ENCODE results near the gene MICAL3.

- TF ChIP-seq POLR2AphosphoS5 (IDR thresholded peaks at IDR 0.05): no peak
- TF ChIP-seq POLR2A (IDR thresholded peaks at IDR 0.05): no peak
- TF ChIP-seq, protein P1, sequence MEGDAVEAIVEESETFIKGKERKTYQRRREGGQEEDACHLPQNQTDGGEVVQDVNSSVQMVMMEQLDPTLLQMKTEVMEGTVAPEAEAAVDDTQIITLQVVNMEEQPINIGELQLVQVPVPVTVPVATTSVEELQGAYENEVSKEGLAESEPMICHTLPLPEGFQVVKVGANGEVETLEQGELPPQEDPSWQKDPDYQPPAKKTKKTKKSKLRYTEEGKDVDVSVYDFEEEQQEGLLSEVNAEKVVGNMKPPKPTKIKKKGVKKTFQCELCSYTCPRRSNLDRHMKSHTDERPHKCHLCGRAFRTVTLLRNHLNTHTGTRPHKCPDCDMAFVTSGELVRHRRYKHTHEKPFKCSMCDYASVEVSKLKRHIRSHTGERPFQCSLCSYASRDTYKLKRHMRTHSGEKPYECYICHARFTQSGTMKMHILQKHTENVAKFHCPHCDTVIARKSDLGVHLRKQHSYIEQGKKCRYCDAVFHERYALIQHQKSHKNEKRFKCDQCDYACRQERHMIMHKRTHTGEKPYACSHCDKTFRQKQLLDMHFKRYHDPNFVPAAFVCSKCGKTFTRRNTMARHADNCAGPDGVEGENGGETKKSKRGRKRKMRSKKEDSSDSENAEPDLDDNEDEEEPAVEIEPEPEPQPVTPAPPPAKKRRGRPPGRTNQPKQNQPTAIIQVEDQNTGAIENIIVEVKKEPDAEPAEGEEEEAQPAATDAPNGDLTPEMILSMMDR (IDR thresholded peaks at IDR 0.05): no peak
- no peak for TF ChIP-seq EP300 (IDR thresholded peaks at IDR 0.05; ENCODE audit: low read depth)
These were observed 228.5 kb downstream of the MICAL3 start for GRCh38 chr22:17795661-17796548.
